ENCODE measurements around the gene FAM50A.

FAM50A gene

GRCh38 chrX:154457491-154458115 is 13.7 kb downstream of the FAM50A start:
- TF ChIP-seq CTCF (IDR thresholded peaks at IDR 0.05; ENCODE audit: borderline replicate concordance, control extremely low read depth, extremely low read depth, insufficient read depth, missing control alignments): no peak
- DNase-seq (ENCODE audit: low spot score): peak; percentile 87
- in situ Hi-C loops (cut with MboI; ENCODE audit: low sequenced_read_pairs, unreplicated experiment): no loop called here

GRCh38 chrX:154458116-154458953 is 14.4 kb downstream of the FAM50A start, which contains the start of gene PLXNA3:
Gene PLXNA3, plus strand, starts transcription at chrX:154458281. Its CDS starts 1,903 bp downstream, at chrX:154460184.
- TF ChIP-seq CTCF (IDR thresholded peaks at IDR 0.05; ENCODE audit: borderline replicate concordance, control extremely low read depth, extremely low read depth, insufficient read depth, missing control alignments): no peak

GRCh38 chrX:154458954-154459778 is 15.2 kb downstream of the FAM50A start:
- no peak for TF ChIP-seq CTCF (IDR thresholded peaks at IDR 0.05; ENCODE audit: borderline replicate concordance, control extremely low read depth, extremely low read depth, insufficient read depth, missing control alignments)
- no peak for DNase-seq (ENCODE audit: low spot score)
- in situ Hi-C loops (cut with MboI; ENCODE audit: low sequenced_read_pairs, unreplicated experiment): no loop called here

More at GRCh38 chrX:154458116-154458953, 14.4 kb downstream of the FAM50A start, which contains the start of gene PLXNA3:
- in situ Hi-C loops (cut with MboI; ENCODE audit: low sequenced_read_pairs, unreplicated experiment): no loop called here
- peak; percentile 80 for DNase-seq (ENCODE audit: low spot score)

- in situ Hi-C loops (cut with MboI; ENCODE audit: low sequenced_read_pairs, unreplicated experiment): no loop called here
- no peak for DNase-seq (ENCODE audit: low spot score)
- TF ChIP-seq CTCF (IDR thresholded peaks at IDR 0.05; ENCODE audit: borderline replicate concordance, control extremely low read depth, extremely low read depth, insufficient read depth, missing control alignments): no peak
Measured at GRCh38 chrX:154459832-154460231, 15.9 kb downstream of the FAM50A start.

- DNase-seq (ENCODE audit: low spot score): no peak
- in situ Hi-C loops (cut with MboI; ENCODE audit: low sequenced_read_pairs, unreplicated experiment): no loop called here
Measured at GRCh38 chrX:154460326-154460725, 16.4 kb downstream of the FAM50A start.

More at GRCh38 chrX:154460326-154460725, 16.4 kb downstream of the FAM50A start:
- no peak for TF ChIP-seq CTCF (IDR thresholded peaks at IDR 0.05; ENCODE audit: borderline replicate concordance, control extremely low read depth, extremely low read depth, insufficient read depth, missing control alignments)

Measured in GM13976 (cell line).